ENCODE results near the gene QPRT. TPM values are rescaled to one million over a fixed set of nuclear protein-coding genes. Genes with fewer than 3 reads are reported as not detected.

The QPRT gene
- total RNA-seq, 3 donors from 2014 or later = 25.3 to 54.6 (median 25.4) TPM

DNA sequence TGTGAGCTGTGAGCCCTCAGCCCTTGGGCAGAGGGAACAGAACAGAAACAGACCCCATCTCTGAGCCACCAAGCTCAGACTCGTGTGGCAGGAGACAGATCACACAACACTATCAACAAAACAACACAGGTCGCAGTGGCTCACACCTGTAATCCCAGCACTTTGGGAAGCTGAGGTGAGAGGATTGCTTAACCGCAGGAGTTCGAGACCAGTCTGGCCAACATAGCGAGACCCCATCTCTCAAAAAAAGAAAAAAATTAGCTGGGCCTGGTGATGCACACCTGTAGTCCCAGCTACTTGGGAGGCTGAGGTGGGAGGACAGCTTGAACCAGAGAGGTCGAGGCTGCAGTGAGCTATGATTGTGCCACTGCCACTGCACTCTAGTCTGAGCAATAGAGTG lies 5.5 kb upstream of the QPRT start:
- no peaks in the 10 kb centered on the region for H3K36me3 ChIP-seq (ENCODE audit: low read depth)
- ATAC-seq = no peak
- no peaks in the 10 kb centered on the region for H3K9me3 ChIP-seq
- peaks cover 9% of the 10 kb centered on the region for H3K4me1 ChIP-seq (ENCODE audit: low read depth)
- TF ChIP-seq, protein P1, sequence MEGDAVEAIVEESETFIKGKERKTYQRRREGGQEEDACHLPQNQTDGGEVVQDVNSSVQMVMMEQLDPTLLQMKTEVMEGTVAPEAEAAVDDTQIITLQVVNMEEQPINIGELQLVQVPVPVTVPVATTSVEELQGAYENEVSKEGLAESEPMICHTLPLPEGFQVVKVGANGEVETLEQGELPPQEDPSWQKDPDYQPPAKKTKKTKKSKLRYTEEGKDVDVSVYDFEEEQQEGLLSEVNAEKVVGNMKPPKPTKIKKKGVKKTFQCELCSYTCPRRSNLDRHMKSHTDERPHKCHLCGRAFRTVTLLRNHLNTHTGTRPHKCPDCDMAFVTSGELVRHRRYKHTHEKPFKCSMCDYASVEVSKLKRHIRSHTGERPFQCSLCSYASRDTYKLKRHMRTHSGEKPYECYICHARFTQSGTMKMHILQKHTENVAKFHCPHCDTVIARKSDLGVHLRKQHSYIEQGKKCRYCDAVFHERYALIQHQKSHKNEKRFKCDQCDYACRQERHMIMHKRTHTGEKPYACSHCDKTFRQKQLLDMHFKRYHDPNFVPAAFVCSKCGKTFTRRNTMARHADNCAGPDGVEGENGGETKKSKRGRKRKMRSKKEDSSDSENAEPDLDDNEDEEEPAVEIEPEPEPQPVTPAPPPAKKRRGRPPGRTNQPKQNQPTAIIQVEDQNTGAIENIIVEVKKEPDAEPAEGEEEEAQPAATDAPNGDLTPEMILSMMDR (IDR thresholded peaks at IDR 0.05) = no peak
- H3K4me3 ChIP-seq = no peak overlapping the region
- no peak for DNase-seq
- intact Hi-C loops (cut with DNase I, micrococcal nuclease) = no loop called here

DNA sequence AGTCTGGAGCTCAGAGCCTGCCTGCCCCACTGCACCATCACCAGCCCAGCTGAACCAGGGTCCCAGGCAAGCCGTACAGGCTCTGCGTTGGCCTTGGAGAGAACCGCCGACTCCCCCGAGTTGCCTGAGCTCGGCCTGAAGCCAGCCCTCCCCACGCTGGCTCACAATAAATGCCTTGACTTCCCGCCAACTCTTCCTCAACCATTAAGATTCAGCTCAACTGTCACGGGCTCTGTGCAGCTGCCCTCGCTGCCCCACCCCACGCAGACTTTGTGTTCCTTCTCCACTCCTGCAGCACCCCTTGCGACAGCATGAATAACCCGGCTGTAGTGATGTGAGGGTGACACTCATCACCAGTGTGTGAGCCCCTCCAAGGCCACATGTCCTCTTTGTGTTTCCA lies 4.8 kb upstream of the QPRT start:
- ATAC-seq = peak; percentile 76
- intact Hi-C loops (cut with DNase I, micrococcal nuclease) = no loop called here
- H3K36me3 ChIP-seq (ENCODE audit: low read depth) = no peaks in the 10 kb centered on the region

DNA sequence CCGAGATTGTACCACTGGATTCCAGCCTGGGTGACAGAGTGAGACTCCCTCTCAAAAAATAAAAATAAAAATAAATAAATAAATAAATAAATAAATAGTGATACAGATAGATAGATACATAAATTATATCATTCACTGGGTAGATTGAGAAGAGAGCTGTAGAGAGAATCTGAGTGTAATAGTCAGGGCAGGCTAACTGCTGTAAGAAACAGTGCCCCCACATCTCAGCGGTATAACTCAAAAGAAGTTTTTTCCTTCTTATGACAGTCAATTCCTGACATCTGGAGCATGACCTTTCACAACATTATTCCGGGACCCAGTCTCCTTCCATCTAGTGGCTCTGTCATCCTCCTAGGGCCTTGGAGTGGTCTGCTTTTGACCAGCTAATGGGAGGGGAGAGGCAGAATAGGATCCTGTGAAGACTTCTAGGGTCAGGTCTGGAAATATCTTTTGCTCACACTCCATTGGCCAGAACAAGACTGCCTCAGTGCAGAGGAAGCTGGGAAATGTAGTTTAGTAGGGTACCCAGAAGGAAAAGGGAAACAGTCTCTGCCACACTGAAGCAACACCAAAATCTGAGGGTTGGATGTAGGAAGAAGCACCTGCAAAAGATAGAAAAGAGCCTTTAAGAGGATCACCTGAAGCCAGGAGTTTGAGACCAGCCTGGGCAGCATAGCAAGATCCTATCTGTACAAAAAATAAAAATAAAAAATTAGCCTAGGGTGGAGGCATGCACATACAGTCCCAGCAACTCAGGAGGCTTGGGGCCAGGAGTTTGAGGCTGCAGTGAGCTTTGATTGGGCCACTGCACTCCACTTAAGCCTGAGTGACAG lies 3.0 kb upstream of the QPRT start:
- Histone ChIP-seq H3K4me3 (no peak overlapping the region), H3K9me3 (no peaks in the 10 kb centered on the region), H3K36me3 (ENCODE audit: low read depth) (no peaks in the 10 kb centered on the region), H3K4me1 (ENCODE audit: low read depth) (peaks cover 13% of the 10 kb centered on the region)
- intact Hi-C loops (cut with DNase I, micrococcal nuclease) = no loop called here
- DNase-seq (no peak), ATAC-seq (peak; percentile 40)
- TF ChIP-seq, protein P1 (IDR thresholded peaks at IDR 0.05) = no peak

More for the DNA sequence above, 4.8 kb upstream of the QPRT start:
- peak; percentile 71 to 78 (median 73) for DNase-seq
- TF ChIP-seq, protein P1 (IDR thresholded peaks at IDR 0.05) = no peak
- Histone ChIP-seq H3K4me1 (ENCODE audit: low read depth) (peaks cover 9% of the 10 kb centered on the region), H3K4me3 (no peak overlapping the region), H3K9me3 (no peaks in the 10 kb centered on the region)

DNA sequence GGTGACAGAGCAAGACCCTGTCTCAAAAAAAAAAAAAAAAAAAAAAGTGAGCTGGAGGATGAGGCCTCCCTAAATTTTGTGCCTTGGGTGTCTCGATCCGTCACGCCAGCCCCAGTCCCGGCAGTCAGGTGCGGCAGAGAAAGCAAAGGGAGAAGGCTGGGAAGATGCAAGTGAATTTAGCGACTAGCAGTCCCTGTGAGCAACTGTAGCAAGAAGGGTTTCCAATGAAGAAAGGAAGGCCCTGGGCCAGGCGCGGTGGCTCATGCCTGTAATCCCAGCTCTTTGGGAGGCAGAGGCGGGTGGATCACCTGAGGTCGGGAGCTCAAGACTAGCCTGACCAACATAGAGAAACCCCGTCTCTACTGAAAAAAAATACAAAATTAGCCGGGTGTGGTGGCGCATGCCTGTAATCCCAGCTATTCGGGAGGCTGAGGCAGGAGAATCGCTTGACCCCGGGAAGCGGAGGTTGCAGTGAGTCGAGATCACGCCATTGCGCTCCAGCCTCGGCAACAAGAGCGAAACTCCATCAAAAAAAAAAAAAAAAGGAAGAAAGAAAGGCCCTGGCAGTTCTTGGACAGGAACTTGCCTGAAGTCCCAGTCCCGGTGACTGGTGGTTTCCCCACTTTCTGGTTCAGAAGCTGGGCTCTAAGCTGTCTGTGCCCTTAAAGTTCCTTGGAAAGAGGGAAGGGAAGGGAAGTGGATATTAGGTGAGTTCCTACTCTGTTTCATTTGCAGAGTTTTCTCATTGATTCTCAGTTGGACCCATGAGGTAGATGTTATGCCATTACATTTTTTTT lies 1.8 kb upstream of the QPRT start:
- intact Hi-C loops (cut with DNase I, micrococcal nuclease) = no loop called here
- TF ChIP-seq, protein P1 (IDR thresholded peaks at IDR 0.05) = no peak

DNA sequence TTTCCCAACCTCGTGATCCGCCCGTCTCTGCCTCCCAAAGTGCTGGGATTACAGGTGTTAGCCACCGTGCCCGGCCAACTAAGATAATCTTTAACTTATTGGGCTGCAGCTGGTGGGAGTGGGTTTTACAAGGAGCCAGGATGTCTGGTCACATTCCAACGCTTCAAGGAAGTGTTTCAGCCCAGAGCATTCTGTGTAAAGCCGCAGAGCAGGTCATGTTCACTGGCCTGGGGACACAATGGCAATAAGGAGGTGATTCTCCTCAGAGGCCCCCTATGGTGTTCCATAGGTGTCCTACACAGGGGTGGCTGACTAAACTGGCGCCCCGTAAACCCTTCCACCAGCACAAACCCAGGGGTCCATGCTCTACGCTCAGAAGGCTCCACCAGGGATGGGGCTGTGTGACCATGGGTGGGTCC lies 1.2 kb downstream of the QPRT start:
- intact Hi-C loops (cut with DNase I, micrococcal nuclease) = no loop called here
- peak in 2 of 3 donors; percentile 66 to 69 for DNase-seq
- H3K36me3 ChIP-seq (ENCODE audit: low read depth) = no peaks in the 10 kb centered on the region
- TF ChIP-seq, protein P1 (IDR thresholded peaks at IDR 0.05) = no peak
- H3K9me3 ChIP-seq = no peaks in the 10 kb centered on the region
- peaks cover 5% of the 10 kb centered on the region for H3K4me1 ChIP-seq (ENCODE audit: low read depth)
- peak; percentile 80 for ATAC-seq
- H3K4me3 ChIP-seq = no peak overlapping the region

More for the DNA sequence above, 1.8 kb upstream of the QPRT start:
- DNase-seq (no peak), ATAC-seq (no peak)
- Histone ChIP-seq H3K4me1 (ENCODE audit: low read depth) (peaks cover 13% of the 10 kb centered on the region), H3K4me3 (no peak overlapping the region), H3K36me3 (ENCODE audit: low read depth) (no peaks in the 10 kb centered on the region), H3K9me3 (no peaks in the 10 kb centered on the region)
